C4-2B (cell line): ENCODE measurements around the gene NLK.

Experiments
- ZFX ChIP-seq: fragments of 450-650 bp; IDR thresholded peaks from 2 replicates; pipeline ENCODE4 v1.6.1; 2017
- TF ChIP-seq, protein P1 (sequence below): fragments of 450-650 bp; conservative IDR thresholded peaks from 2 replicates; pipeline ENCODE4 v1.5.1; 2017; ENCODE audit warnings: mild to moderate bottlenecking

- TF ChIP-seq, protein P1, sequence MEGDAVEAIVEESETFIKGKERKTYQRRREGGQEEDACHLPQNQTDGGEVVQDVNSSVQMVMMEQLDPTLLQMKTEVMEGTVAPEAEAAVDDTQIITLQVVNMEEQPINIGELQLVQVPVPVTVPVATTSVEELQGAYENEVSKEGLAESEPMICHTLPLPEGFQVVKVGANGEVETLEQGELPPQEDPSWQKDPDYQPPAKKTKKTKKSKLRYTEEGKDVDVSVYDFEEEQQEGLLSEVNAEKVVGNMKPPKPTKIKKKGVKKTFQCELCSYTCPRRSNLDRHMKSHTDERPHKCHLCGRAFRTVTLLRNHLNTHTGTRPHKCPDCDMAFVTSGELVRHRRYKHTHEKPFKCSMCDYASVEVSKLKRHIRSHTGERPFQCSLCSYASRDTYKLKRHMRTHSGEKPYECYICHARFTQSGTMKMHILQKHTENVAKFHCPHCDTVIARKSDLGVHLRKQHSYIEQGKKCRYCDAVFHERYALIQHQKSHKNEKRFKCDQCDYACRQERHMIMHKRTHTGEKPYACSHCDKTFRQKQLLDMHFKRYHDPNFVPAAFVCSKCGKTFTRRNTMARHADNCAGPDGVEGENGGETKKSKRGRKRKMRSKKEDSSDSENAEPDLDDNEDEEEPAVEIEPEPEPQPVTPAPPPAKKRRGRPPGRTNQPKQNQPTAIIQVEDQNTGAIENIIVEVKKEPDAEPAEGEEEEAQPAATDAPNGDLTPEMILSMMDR = no peak
- no peak for TF ChIP-seq ZFX
These were observed 102.9 kb downstream of the NLK start for GRCh38 chr17:28145348-28145747.
